ENCODE measurements around the gene CACNA1E.

The CACNA1E gene

DNA sequence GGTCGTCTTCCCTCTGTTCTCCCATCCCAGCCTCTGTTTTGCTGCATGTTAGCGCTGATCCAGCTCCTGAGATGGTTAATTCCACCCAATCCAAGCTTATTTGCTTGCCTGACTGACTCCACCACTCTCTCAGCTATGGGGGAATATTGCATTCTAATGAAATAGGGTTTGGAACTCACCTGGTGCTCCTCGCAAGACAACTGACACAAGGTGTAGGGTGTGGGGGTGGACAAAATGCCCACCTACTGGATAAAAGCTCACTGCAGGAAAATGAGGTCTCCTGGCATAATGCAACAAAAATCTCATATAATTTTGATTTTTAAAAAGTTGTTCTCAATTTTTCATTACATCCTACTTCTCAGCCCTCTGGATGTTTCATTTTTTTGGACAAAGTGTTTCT is 319.1 kb downstream of the CACNA1E start:
- no peak overlapping the region for H2BK5ac ChIP-seq (ENCODE audit: low read length)
- no CpG with 5 or more reads among the region's 3 CpGs for WGBS (ENCODE audit: extremely low coverage, insufficient coverage, low lambda C conversion rate)
- H4K8ac ChIP-seq (ENCODE audit: low read depth, low read length): no peak overlapping the region
- no peak overlapping the region for H3K9ac ChIP-seq (ENCODE audit: low read length)
- H2BK15ac ChIP-seq (replicated peaks; ENCODE audit: low read depth): no peak overlapping the region
- no peak overlapping the region for H3K23ac ChIP-seq (ENCODE audit: low read length)
- no peaks in the 10 kb centered on the region for H3K36me3 ChIP-seq (ENCODE audit: control insufficient read depth, insufficient read depth, low read length)
- no peak for DNase-seq
- no peaks in the 10 kb centered on the region for H3K4me1 ChIP-seq (ENCODE audit: control insufficient read depth, low read depth, low read length)
- H3K18ac ChIP-seq (ENCODE audit: low read length): no peak overlapping the region
- H3K56ac ChIP-seq (ENCODE audit: low read length): no peak overlapping the region
- no peak overlapping the region for H3K4ac ChIP-seq (ENCODE audit: low read depth, low read length)
- no peak overlapping the region for H2BK120ac ChIP-seq (ENCODE audit: low read depth, low read length)
- no peak overlapping the region for H4K5ac ChIP-seq (ENCODE audit: low read length)
- no peak overlapping the region for H3K4me2 ChIP-seq (ENCODE audit: low read length)
- no peaks in the 10 kb centered on the region for H3K79me1 ChIP-seq (ENCODE audit: low read length)
- H3K4me3 ChIP-seq (ENCODE audit: low read length): no peak overlapping the region
- no peak overlapping the region for H2AK5ac ChIP-seq (ENCODE audit: low read length)
- no peaks in the 10 kb centered on the region for H3K27me3 ChIP-seq (ENCODE audit: insufficient read depth, low read length, poor library complexity)
- no peaks in the 10 kb centered on the region for H3K79me2 ChIP-seq (ENCODE audit: control insufficient read depth, insufficient read depth, low read length)
- no peak overlapping the region for H3K27ac ChIP-seq (ENCODE audit: low read depth, low read length)

DNA sequence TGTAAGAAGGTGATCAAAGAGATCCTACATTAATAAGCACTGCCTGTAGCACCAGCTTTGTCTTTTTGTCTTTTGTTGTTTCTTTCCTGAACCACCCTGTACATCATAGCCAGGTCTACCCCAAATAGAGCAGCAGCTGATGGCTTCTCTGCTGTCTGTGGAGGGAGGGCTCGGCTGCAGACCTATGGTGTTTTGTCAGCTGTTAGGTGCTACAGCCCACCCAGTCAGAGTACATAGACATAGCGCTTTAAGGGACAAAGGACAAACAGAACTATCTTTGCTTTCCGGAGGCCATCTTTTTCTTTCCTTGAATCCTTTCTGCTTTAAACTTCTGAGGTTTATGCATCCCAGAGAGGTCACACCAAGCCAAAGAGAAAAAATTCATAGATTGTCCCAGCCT is 320.1 kb downstream of the CACNA1E start:
- no peak overlapping the region for H3K4ac ChIP-seq (ENCODE audit: low read depth, low read length)
- no peak overlapping the region for H2BK5ac ChIP-seq (ENCODE audit: low read length)
- H3K27me3 ChIP-seq (ENCODE audit: insufficient read depth, low read length, poor library complexity): no peaks in the 10 kb centered on the region
- no peak for DNase-seq
- H3K27ac ChIP-seq (ENCODE audit: low read depth, low read length): no peak overlapping the region
- no peak overlapping the region for H2AK5ac ChIP-seq (ENCODE audit: low read length)
- H3K79me2 ChIP-seq (ENCODE audit: control insufficient read depth, insufficient read depth, low read length): no peaks in the 10 kb centered on the region
- no peaks in the 10 kb centered on the region for H3K79me1 ChIP-seq (ENCODE audit: low read length)
- no CpG with 5 or more reads among the region's 3 CpGs for WGBS (ENCODE audit: extremely low coverage, insufficient coverage, low lambda C conversion rate)
- H3K4me2 ChIP-seq (ENCODE audit: low read length): no peak overlapping the region
- H4K5ac ChIP-seq (ENCODE audit: low read length): no peak overlapping the region
- H3K23ac ChIP-seq (ENCODE audit: low read length): no peak overlapping the region
- H3K56ac ChIP-seq (ENCODE audit: low read length): no peak overlapping the region
- H3K36me3 ChIP-seq (ENCODE audit: control insufficient read depth, insufficient read depth, low read length): no peaks in the 10 kb centered on the region
- no peak overlapping the region for H2BK15ac ChIP-seq (replicated peaks; ENCODE audit: low read depth)
- no peak overlapping the region for H4K8ac ChIP-seq (ENCODE audit: low read depth, low read length)
- H2BK120ac ChIP-seq (ENCODE audit: low read depth, low read length): no peak overlapping the region
- H3K18ac ChIP-seq (ENCODE audit: low read length): no peak overlapping the region
- H3K4me1 ChIP-seq (ENCODE audit: control insufficient read depth, low read depth, low read length): no peaks in the 10 kb centered on the region
- H3K4me3 ChIP-seq (ENCODE audit: low read length): no peak overlapping the region
- no peak overlapping the region for H3K9ac ChIP-seq (ENCODE audit: low read length)

DNA sequence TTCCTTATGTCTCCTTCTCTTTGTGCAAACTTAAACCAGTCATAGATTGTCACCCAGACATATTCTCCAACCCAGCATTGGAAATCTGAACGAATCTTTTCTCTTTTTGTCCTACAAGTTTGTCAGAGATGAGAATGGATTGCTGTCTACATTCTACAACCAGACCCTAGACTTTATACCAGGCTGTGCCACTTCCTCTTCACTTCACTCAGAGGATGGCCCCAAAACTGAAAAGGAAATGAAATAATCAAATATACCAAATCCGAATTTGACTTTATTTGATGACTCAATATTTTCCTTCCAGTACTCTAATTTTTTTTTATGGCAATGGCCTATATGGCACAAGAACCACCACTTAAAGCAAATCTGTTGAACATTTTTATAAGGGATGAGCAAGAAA is 321.7 kb downstream of the CACNA1E start:
- Histone ChIP-seq H4K5ac (ENCODE audit: low read length) (no peak overlapping the region), H3K18ac (ENCODE audit: low read length) (no peak overlapping the region), H4K8ac (ENCODE audit: low read depth, low read length) (no peak overlapping the region), H3K4ac (ENCODE audit: low read depth, low read length) (no peak overlapping the region), H3K4me3 (ENCODE audit: low read length) (no peak overlapping the region), H3K79me2 (ENCODE audit: control insufficient read depth, insufficient read depth, low read length) (no peaks in the 10 kb centered on the region), H3K27ac (ENCODE audit: low read depth, low read length) (no peak overlapping the region), H3K4me1 (ENCODE audit: control insufficient read depth, low read depth, low read length) (no peaks in the 10 kb centered on the region), H2BK120ac (ENCODE audit: low read depth, low read length) (no peak overlapping the region), H3K9ac (ENCODE audit: low read length) (no peak overlapping the region), H2BK5ac (ENCODE audit: low read length) (no peak overlapping the region), H3K27me3 (ENCODE audit: insufficient read depth, low read length, poor library complexity) (no peaks in the 10 kb centered on the region), H3K56ac (ENCODE audit: low read length) (no peak overlapping the region), H3K36me3 (ENCODE audit: control insufficient read depth, insufficient read depth, low read length) (no peaks in the 10 kb centered on the region), H3K23ac (ENCODE audit: low read length) (no peak overlapping the region), H2BK15ac (replicated peaks; ENCODE audit: low read depth) (no peak overlapping the region), H3K79me1 (ENCODE audit: low read length) (no peaks in the 10 kb centered on the region), H3K4me2 (ENCODE audit: low read length) (no peak overlapping the region), H2AK5ac (ENCODE audit: low read length) (no peak overlapping the region)
- no CpG with 5 or more reads among the region's 2 CpGs for WGBS (ENCODE audit: extremely low coverage, insufficient coverage, low lambda C conversion rate)
- DNase-seq: no peak

DNA sequence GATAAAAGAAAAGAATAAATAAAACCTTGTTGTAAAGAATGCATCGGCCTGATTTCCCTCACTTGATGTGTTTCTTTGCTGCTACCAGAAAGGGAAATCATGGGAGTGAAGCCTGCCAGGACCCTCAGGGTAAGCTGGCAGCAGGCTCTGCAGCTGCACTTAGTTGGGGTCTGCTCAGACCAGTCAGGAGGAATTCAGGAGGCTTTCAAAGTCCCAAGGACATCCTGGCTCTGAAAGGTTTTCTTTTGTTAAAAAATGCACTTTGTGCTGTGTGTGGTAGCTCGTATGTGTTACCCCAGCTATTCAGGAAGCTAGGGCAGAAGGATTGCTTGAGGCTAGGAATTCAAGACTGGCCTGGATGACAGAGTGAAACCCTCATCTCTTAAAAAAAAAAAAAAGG is 323.4 kb downstream of the CACNA1E start:
- H3K56ac ChIP-seq (ENCODE audit: low read length): no peak overlapping the region
- H3K4me2 ChIP-seq (ENCODE audit: low read length): no peak overlapping the region
- H3K9ac ChIP-seq (ENCODE audit: low read length): no peak overlapping the region
- WGBS (ENCODE audit: extremely low coverage, insufficient coverage, low lambda C conversion rate): no CpG with 5 or more reads among the region's 2 CpGs
- H2BK120ac ChIP-seq (ENCODE audit: low read depth, low read length): no peak overlapping the region
- no peak overlapping the region for H4K5ac ChIP-seq (ENCODE audit: low read length)
- H2BK5ac ChIP-seq (ENCODE audit: low read length): no peak overlapping the region
- no peak overlapping the region for H3K18ac ChIP-seq (ENCODE audit: low read length)
- H3K4me3 ChIP-seq (ENCODE audit: low read length): no peak overlapping the region
- H3K23ac ChIP-seq (ENCODE audit: low read length): no peak overlapping the region
- no peaks in the 10 kb centered on the region for H3K79me1 ChIP-seq (ENCODE audit: low read length)
- no peak overlapping the region for H2AK5ac ChIP-seq (ENCODE audit: low read length)
- peak; percentile 60 for DNase-seq
- H3K27me3 ChIP-seq (ENCODE audit: insufficient read depth, low read length, poor library complexity): no peaks in the 10 kb centered on the region
- H3K27ac ChIP-seq (ENCODE audit: low read depth, low read length): no peak overlapping the region
- H3K79me2 ChIP-seq (ENCODE audit: control insufficient read depth, insufficient read depth, low read length): no peaks in the 10 kb centered on the region
- H3K36me3 ChIP-seq (ENCODE audit: control insufficient read depth, insufficient read depth, low read length): no peaks in the 10 kb centered on the region
- H3K4ac ChIP-seq (ENCODE audit: low read depth, low read length): no peak overlapping the region
- no peak overlapping the region for H2BK15ac ChIP-seq (replicated peaks; ENCODE audit: low read depth)
- H3K4me1 ChIP-seq (ENCODE audit: control insufficient read depth, low read depth, low read length): no peaks in the 10 kb centered on the region
- H4K8ac ChIP-seq (ENCODE audit: low read depth, low read length): no peak overlapping the region

DNA sequence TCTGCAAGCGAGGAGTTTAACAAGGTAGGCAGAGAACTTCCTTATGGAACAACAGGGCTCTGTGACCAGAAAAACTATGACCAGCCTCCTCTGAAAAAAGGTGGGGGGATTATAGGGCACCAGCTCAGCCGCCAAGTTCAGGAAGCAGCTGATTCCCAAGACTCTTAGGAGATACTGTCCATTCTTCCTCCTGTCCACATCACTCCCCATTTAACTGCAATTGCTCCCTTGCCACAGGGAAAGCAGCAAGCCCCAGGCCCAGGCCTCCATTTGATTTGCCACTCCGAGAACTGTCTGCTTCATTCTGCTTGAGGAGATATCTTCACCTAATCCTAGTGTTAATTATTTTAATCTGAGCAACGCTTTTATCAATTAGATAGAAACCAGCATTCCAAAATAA is 323.9 kb downstream of the CACNA1E start:
- H3K56ac ChIP-seq (ENCODE audit: low read length): no peak overlapping the region
- no peak overlapping the region for H2BK15ac ChIP-seq (replicated peaks; ENCODE audit: low read depth)
- DNase-seq: peak; percentile 30
- H2BK5ac ChIP-seq (ENCODE audit: low read length): no peak overlapping the region
- H3K23ac ChIP-seq (ENCODE audit: low read length): no peak overlapping the region
- H4K8ac ChIP-seq (ENCODE audit: low read depth, low read length): no peak overlapping the region
- no peak overlapping the region for H3K4ac ChIP-seq (ENCODE audit: low read depth, low read length)
- no peak overlapping the region for H3K4me2 ChIP-seq (ENCODE audit: low read length)
- H3K79me1 ChIP-seq (ENCODE audit: low read length): no peaks in the 10 kb centered on the region
- H3K18ac ChIP-seq (ENCODE audit: low read length): no peak overlapping the region
- H3K79me2 ChIP-seq (ENCODE audit: control insufficient read depth, insufficient read depth, low read length): no peaks in the 10 kb centered on the region
- no peaks in the 10 kb centered on the region for H3K4me1 ChIP-seq (ENCODE audit: control insufficient read depth, low read depth, low read length)
- no peak overlapping the region for H3K9ac ChIP-seq (ENCODE audit: low read length)
- H3K4me3 ChIP-seq (ENCODE audit: low read length): no peak overlapping the region
- H3K27ac ChIP-seq (ENCODE audit: low read depth, low read length): no peak overlapping the region
- no peaks in the 10 kb centered on the region for H3K27me3 ChIP-seq (ENCODE audit: insufficient read depth, low read length, poor library complexity)
- WGBS (ENCODE audit: extremely low coverage, insufficient coverage, low lambda C conversion rate): no CpG with 5 or more reads among the region's 4 CpGs
- H3K36me3 ChIP-seq (ENCODE audit: control insufficient read depth, insufficient read depth, low read length): no peaks in the 10 kb centered on the region
- no peak overlapping the region for H2AK5ac ChIP-seq (ENCODE audit: low read length)
- H4K5ac ChIP-seq (ENCODE audit: low read length): no peak overlapping the region
- no peak overlapping the region for H2BK120ac ChIP-seq (ENCODE audit: low read depth, low read length)

DNA sequence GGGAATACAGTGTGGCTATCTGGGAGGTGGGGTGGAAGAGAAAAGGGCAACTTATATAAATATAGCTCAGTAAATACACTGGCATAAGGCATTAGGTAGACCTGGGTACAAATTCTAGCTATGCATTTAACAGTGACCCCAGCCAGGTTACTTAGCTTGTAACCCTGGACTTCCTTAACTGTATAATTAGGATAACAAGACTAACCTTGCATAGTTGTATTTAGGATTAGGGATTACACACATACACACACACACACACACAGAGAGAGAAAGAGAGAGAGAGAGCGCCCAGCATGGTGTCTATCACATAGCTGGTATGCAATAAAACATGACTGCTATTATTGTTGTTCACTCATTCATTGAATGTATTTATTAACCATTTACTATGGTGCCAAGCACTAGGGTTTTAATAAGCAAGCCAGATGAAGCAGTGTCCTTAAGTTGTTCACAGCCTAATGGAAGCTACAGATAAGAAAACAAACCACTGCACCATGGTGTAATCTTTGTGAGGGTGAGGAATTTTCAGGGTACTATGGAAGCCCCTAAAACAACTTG is 326.8 kb downstream of the CACNA1E start:
- Histone ChIP-seq H3K79me1 (ENCODE audit: low read length) (no peaks in the 10 kb centered on the region), H4K8ac (ENCODE audit: low read depth, low read length) (no peak overlapping the region), H3K79me2 (ENCODE audit: control insufficient read depth, insufficient read depth, low read length) (no peaks in the 10 kb centered on the region), H4K5ac (ENCODE audit: low read length) (no peak overlapping the region), H3K4me3 (ENCODE audit: low read length) (no peak overlapping the region), H3K4ac (ENCODE audit: low read depth, low read length) (no peak overlapping the region), H3K27me3 (ENCODE audit: insufficient read depth, low read length, poor library complexity) (no peaks in the 10 kb centered on the region), H3K9ac (ENCODE audit: low read length) (no peak overlapping the region), H2BK5ac (ENCODE audit: low read length) (no peak overlapping the region), H3K36me3 (ENCODE audit: control insufficient read depth, insufficient read depth, low read length) (no peaks in the 10 kb centered on the region), H3K27ac (ENCODE audit: low read depth, low read length) (no peak overlapping the region), H3K4me2 (ENCODE audit: low read length) (no peak overlapping the region), H3K56ac (ENCODE audit: low read length) (no peak overlapping the region), H2BK120ac (ENCODE audit: low read depth, low read length) (no peak overlapping the region), H3K18ac (ENCODE audit: low read length) (no peak overlapping the region), H3K4me1 (ENCODE audit: control insufficient read depth, low read depth, low read length) (no peaks in the 10 kb centered on the region), H2AK5ac (ENCODE audit: low read length) (no peak overlapping the region), H3K23ac (ENCODE audit: low read length) (no peak overlapping the region), H2BK15ac (replicated peaks; ENCODE audit: low read depth) (no peak overlapping the region)
- no CpG with 5 or more reads among the region's 1 CpG for WGBS (ENCODE audit: extremely low coverage, insufficient coverage, low lambda C conversion rate)
- no peak for DNase-seq
